HEK293 (cell line): Measurements from ENCODE around the gene SHC4.

Source experiments
- GLI2 ChIP-seq: fragments of 450-650 bp; formaldehyde crosslinking; IDR thresholded peaks from 2 replicates; pipeline ENCODE4; 2017; ENCODE audit warnings: missing biosample characterization, missing genetic modification characterization, low read depth, borderline replicate concordance
- GLIS2 ChIP-seq: fragments of 450-650 bp; formaldehyde crosslinking; IDR thresholded peaks from 2 replicates; pipeline ENCODE4 v1.5.1; 2016; ENCODE audit warnings: missing biosample characterization, missing genetic modification characterization
- OVOL3 ChIP-seq: fragments of 450-650 bp; formaldehyde crosslinking; IDR thresholded peaks from 2 replicates; pipeline ENCODE4 v1.5.1; 2016; ENCODE audit warnings: missing biosample characterization, missing genetic modification characterization
- SCRT1 ChIP-seq: fragments of 450-650 bp; formaldehyde crosslinking; IDR thresholded peaks from 2 replicates; pipeline ENCODE4 v1.5.1; 2016; ENCODE audit warnings: missing biosample characterization, missing genetic modification characterization, borderline replicate concordance
- TCF7L2 ChIP-seq: IDR thresholded peaks from 2 replicates; pipeline ENCODE4 v1.6.1; 2011; ENCODE audit warnings: low read depth, mild to moderate bottlenecking, inconsistent platforms, low read length, moderate library complexity, borderline replicate concordance
- YY1 ChIP-seq: fragments of 450-650 bp; formaldehyde crosslinking; IDR thresholded peaks from 2 replicates; pipeline ENCODE4 v1.5.1; 2018; ENCODE audit warnings: missing biosample characterization, missing genetic modification characterization
- ZNF266 ChIP-seq: fragments of 450-650 bp; formaldehyde crosslinking; IDR thresholded peaks from 2 replicates; pipeline ENCODE4 v1.5.1; 2016; ENCODE audit warnings: missing biosample characterization, missing genetic modification characterization, low read depth
- ZNF274 ChIP-seq, 2 experiments: fragments of 200-500 bp in 1 of 2; fragments of 450-650 bp in 1 of 2; sonication (Bioruptor generic) in 1 of 2; formaldehyde crosslinking in 1 of 2; IDR thresholded peaks; 2 replicates each; pipeline versions ENCODE4 v1.5.1 to v1.6.1; 2014 to 2016; ENCODE audit warnings: borderline replicate concordance in 1 of 2, inconsistent platforms in 1 of 2, low read length in 1 of 2, missing biosample characterization in 1 of 2, missing genetic modification characterization in 1 of 2
- ZNF571 ChIP-seq: fragments of 450-650 bp; formaldehyde crosslinking; IDR thresholded peaks from 2 replicates; pipeline ENCODE4 v1.5.0; 2017; ENCODE audit warnings: missing biosample characterization, missing genetic modification characterization
- ZNF585B ChIP-seq: fragments of 450-650 bp; formaldehyde crosslinking; IDR thresholded peaks from 2 replicates; pipeline ENCODE4 v1.5.1; 2016; ENCODE audit warnings: missing biosample characterization, missing genetic modification characterization
- ZNF843 ChIP-seq: fragments of 450-650 bp; formaldehyde crosslinking; IDR thresholded peaks from 2 replicates; pipeline ENCODE4 v1.5.1; 2016; ENCODE audit warnings: missing biosample characterization, missing genetic modification characterization
- TF ChIP-seq, protein P1 (sequence below): fragments of 450-650 bp; formaldehyde crosslinking; IDR thresholded peaks from 2 replicates; pipeline ENCODE4 v1.5.1; 2016; ENCODE audit warnings: missing biosample characterization, missing genetic modification characterization
- TF ChIP-seq, protein P2 (sequence below): fragments of 450-650 bp; formaldehyde crosslinking; IDR thresholded peaks from 2 replicates; pipeline ENCODE4 v1.5.1; 2016; ENCODE audit warnings: missing biosample characterization, missing genetic modification characterization
- TF ChIP-seq, protein P3 (sequence below): IDR thresholded peaks from 2 replicates; pipeline ENCODE4 v1.6.1; 2011; ENCODE audit warnings: mild to moderate bottlenecking, low read depth, low read length, borderline replicate concordance

- TF ChIP-seq, protein P1, sequence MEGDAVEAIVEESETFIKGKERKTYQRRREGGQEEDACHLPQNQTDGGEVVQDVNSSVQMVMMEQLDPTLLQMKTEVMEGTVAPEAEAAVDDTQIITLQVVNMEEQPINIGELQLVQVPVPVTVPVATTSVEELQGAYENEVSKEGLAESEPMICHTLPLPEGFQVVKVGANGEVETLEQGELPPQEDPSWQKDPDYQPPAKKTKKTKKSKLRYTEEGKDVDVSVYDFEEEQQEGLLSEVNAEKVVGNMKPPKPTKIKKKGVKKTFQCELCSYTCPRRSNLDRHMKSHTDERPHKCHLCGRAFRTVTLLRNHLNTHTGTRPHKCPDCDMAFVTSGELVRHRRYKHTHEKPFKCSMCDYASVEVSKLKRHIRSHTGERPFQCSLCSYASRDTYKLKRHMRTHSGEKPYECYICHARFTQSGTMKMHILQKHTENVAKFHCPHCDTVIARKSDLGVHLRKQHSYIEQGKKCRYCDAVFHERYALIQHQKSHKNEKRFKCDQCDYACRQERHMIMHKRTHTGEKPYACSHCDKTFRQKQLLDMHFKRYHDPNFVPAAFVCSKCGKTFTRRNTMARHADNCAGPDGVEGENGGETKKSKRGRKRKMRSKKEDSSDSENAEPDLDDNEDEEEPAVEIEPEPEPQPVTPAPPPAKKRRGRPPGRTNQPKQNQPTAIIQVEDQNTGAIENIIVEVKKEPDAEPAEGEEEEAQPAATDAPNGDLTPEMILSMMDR (tag by site-specific recombination): no peak
- TF ChIP-seq GLIS2 (tag by site-specific recombination) (no peak), ZNF274 (IDR thresholded peaks at IDR 0.05; ENCODE audit: low read length) (no peak), ZNF274 (tag by site-specific recombination; IDR thresholded peaks at IDR 0.05; ENCODE audit: borderline replicate concordance) (no peak), ZNF585B (no peak), TCF7L2 (no peak), ZNF266 (tag by site-specific recombination) (no peak), ZNF571 (tag by site-specific recombination) (no peak), YY1 (tag by site-specific recombination) (no peak), OVOL3 (no peak), SCRT1 (tag by site-specific recombination) (no peak), ZNF843 (tag by site-specific recombination) (no peak), GLI2 (no peak)
- TF ChIP-seq, protein P2, sequence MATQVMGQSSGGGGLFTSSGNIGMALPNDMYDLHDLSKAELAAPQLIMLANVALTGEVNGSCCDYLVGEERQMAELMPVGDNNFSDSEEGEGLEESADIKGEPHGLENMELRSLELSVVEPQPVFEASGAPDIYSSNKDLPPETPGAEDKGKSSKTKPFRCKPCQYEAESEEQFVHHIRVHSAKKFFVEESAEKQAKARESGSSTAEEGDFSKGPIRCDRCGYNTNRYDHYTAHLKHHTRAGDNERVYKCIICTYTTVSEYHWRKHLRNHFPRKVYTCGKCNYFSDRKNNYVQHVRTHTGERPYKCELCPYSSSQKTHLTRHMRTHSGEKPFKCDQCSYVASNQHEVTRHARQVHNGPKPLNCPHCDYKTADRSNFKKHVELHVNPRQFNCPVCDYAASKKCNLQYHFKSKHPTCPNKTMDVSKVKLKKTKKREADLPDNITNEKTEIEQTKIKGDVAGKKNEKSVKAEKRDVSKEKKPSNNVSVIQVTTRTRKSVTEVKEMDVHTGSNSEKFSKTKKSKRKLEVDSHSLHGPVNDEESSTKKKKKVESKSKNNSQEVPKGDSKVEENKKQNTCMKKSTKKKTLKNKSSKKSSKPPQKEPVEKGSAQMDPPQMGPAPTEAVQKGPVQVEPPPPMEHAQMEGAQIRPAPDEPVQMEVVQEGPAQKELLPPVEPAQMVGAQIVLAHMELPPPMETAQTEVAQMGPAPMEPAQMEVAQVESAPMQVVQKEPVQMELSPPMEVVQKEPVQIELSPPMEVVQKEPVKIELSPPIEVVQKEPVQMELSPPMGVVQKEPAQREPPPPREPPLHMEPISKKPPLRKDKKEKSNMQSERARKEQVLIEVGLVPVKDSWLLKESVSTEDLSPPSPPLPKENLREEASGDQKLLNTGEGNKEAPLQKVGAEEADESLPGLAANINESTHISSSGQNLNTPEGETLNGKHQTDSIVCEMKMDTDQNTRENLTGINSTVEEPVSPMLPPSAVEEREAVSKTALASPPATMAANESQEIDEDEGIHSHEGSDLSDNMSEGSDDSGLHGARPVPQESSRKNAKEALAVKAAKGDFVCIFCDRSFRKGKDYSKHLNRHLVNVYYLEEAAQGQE: no peak
- TF ChIP-seq, protein P3, sequence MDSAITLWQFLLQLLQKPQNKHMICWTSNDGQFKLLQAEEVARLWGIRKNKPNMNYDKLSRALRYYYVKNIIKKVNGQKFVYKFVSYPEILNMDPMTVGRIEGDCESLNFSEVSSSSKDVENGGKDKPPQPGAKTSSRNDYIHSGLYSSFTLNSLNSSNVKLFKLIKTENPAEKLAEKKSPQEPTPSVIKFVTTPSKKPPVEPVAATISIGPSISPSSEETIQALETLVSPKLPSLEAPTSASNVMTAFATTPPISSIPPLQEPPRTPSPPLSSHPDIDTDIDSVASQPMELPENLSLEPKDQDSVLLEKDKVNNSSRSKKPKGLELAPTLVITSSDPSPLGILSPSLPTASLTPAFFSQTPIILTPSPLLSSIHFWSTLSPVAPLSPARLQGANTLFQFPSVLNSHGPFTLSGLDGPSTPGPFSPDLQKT: no peak
Observed at GRCh38 chr15:48825075-48825474, 138.6 kb downstream of the SHC4 start.
